HG02798 (cell line): Measurements from ENCODE around the gene SYNGR4.

ENCODE experiments used
- ATAC-seq: cut with Tn5 transposase; IDR thresholded peaks from one replicate; pipeline ENCODE4 v1.9.1; 2021; ENCODE audit warnings: mild to moderate bottlenecking; ENCODE audit not compliant: unreplicated experiment, poor library complexity

The SYNGR4 gene

DNA sequence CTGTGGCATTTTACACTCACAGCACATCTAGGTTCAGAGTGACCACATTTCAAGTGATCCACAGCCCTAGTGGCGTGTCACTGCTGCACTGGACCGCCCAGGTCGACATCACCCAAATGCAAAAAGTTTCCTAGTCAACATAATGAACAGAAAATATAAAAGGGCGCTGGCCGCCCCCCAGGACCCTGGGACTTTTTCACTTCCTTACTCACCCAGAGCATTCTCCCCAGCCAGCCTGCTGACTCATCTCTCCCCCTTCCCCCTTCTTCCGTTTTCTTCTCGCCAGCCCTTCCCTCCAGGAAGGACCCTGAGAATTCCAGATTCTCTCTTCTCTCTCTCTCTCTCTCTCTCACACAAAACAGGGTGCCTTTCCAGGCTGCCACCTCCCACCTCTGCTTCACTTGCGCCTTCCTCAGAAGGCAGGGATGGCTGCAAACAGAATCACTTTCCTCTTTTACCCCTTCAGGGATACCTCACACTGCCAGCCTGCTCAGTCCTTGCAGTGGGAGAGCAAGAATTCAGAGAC lies 60.6 kb downstream of the SYNGR4 start:
- ATAC-seq = no peak
